Erythroblast (primary cell): ENCODE measurements around the gene GALK1.

Experiments used
- DNase-seq, 2 experiments: peaks; one replicate each; lab custom pipeline; 2025; lab: John Stamatoyannopoulos, UW
- GATA1 ChIP-seq: IDR thresholded peaks from 2 replicates; pipeline ENCODE4 v1.6.1; 2011; ENCODE audit warnings: low read depth, mild to moderate bottlenecking, control low read depth, low read length, moderate library complexity
- POLR2A ChIP-seq: IDR thresholded peaks from 2 replicates; pipeline ENCODE4 v1.6.1; 2011; ENCODE audit warnings: mild to moderate bottlenecking, low read length

GALK1 gene

DNA sequence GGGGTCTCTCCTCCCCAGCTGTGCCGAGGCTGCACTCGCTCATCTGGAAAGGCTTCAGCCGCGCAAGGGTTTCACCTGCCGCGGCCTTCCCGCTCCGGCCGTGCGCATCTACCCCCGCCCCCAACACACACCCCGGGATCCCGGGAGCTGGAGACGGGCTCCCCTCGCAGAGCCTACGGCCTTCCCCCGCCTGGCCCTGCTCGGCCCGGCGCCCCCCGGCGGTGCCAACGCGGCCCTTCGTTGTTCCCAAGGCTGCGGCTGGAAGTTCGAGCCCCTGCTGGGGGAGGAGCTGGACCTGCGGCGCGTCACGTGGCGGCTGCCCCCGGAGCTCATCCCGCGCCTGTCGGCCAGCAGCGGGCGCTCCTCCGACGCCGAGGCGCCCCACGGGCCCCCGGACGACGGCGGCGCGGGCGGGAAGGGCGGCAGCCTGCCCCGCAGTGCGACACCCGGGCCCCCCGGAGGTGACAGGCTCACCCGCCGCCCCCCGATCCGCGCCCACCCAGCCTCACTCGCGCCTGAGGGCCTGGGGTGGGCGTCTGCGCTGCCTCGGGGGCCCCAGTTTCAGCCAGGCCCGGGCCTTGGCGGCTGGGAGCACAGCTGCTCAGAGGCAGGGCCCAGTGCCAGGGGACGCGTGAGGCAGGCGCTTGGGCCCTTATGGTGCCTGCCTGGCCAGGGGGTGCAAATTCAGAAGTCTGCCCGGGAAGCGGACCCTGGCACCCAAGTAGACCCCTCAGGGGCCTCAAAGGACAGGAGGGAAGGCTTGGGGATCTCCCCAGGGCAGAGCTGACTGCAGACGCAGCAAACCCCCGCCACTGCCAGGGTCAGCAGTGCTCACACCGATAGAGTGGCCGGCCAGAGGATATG lies 11.2 kb downstream of the GALK1 start:
- peak; percentile 83 to 87 for DNase-seq
- TF ChIP-seq GATA1 (no peak), POLR2A (no peak)

DNA sequence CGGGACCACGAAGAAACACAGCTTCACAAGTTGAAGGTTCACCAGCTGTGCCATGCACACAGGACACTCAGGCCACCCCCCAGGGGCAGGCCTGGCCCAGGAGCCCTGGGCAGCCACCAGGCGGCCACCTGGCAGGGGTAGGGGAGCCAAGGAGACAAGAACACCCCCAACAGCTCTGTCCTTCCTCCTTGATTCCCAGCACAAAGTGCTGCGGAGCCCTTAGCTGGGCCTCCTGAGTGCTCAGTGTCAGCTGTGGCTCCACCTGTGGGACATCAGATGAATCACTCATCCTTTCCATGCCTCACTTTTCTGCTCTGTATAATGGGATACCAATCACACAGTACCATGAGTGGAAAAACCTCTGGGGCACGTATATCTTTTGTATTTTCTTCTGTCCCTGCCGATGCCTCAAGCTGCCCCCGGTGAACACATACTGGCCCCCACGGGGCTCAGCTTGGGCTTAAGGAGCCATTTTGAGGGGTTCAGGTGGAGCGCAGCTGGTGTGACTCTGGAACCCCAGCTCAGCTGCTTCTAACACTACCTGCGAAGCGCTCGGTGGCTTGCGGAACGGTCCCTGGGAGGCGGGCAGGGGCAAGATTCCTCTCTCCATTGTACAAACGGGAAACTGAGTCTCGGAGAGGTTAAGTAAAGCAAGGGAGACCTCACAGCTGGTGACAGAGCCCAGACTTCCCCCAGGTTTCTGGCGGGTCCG lies 12.0 kb downstream of the GALK1 start:
- TF ChIP-seq GATA1 (no peak), POLR2A (no peak)
- no peak for DNase-seq

- no peak for DNase-seq
- no peak for TF ChIP-seq GATA1
- TF ChIP-seq POLR2A = no peak
Measured at GRCh38 chr17:75752405-75752709, 12.6 kb downstream of the GALK1 start.

- DNase-seq = no peak
Measured at GRCh38 chr17:75751676-75752404, 13.2 kb downstream of the GALK1 start.

DNA sequence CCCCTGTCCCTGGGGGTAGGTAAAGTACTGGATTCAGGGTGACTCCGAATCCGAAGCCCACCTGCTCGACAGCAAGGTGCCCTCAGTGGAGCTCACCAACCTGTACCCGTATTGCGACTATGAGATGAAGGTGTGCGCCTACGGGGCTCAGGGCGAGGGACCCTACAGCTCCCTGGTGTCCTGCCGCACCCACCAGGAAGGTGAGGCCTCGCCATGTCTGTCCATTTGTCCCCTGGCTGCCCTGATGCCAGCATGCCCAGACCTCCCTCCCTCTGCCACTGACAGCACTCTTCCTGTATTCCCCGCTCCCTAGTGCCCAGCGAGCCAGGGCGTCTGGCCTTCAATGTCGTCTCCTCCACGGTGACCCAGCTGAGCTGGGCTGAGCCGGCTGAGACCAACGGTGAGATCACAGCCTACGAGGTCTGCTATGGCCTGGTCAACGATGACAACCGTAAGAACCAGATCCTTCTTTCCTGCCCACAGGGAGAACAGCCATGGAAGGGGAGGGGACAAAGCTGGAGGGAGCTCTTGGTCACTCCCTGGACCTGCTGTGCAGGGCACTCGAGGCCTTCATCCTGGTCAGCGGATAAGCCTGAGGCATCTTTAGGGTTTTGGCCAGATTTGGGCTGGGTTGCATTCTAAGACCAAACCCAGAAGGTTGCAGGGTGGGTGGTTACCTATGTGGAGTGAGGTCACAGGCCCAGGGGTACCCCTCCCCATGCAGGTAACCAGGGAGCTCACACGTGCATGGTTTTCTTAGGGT lies 14.2 kb downstream of the GALK1 start:
- no peak for DNase-seq
- no peak for TF ChIP-seq POLR2A
- no peak for TF ChIP-seq GATA1

More at GRCh38 chr17:75751676-75752404, 13.2 kb downstream of the GALK1 start:
- TF ChIP-seq POLR2A (no peak), GATA1 (no peak)

GRCh38 chr17:75749545-75750389 lies 15.2 kb downstream of the GALK1 start:
- DNase-seq = peak; percentile 79 to 92
- TF ChIP-seq POLR2A (no peak), GATA1 (no peak)

- TF ChIP-seq GATA1 (no peak), POLR2A (no peak)
- no peak for DNase-seq
Measured at GRCh38 chr17:75748706-75749105, 16.3 kb downstream of the GALK1 start.

- no peak for TF ChIP-seq GATA1
- no peak for TF ChIP-seq POLR2A
- DNase-seq = no peak
Measured at GRCh38 chr17:75743625-75744206, 21.3 kb downstream of the GALK1 start.

DNA sequence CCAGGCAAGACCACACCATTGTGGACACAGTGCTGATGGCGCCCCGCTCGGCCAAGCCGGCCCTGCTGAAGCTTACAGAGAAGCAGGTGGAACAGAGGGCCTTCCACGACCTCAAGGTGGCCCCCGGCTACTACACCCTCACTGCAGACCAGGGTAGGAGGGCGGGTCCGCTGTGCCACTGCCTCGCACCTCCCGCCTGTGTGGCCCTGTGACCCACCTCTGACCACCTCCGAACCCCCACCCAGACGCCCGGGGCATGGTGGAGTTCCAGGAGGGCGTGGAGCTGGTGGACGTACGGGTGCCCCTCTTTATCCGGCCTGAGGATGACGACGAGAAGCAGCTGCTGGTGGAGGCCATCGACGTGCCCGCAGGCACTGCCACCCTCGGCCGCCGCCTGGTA lies 22.7 kb downstream of the GALK1 start:
- no peak for TF ChIP-seq GATA1
- no peak for TF ChIP-seq POLR2A
- no peak for DNase-seq

- no peak for DNase-seq
- no peak for TF ChIP-seq POLR2A
- TF ChIP-seq GATA1 = no peak
Measured at GRCh38 chr17:75740631-75741077, 24.3 kb downstream of the GALK1 start.

DNA sequence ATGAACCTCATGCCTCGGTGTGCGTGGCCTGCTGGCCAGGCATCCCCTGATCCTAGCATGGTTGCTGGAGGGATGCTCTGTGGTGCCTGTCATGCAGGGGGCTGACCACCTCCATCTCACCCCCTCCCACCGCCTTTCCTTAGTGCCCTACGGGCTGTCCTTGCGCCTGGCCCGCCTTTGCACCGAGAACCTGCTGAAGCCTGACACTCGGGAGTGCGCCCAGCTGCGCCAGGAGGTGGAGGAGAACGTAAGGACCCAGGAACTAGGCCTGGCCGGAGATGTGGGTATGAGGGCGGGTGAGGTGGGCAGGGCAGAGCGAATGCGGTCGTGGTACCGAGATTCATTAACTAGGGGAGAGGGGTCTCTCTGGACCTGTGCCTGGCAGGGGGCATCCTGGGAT lies 24.8 kb downstream of the GALK1 start:
- no peak for TF ChIP-seq GATA1
- no peak for TF ChIP-seq POLR2A
- no peak for DNase-seq

- TF ChIP-seq POLR2A = no peak
- TF ChIP-seq GATA1 = no peak
- no peak for DNase-seq
Measured at GRCh38 chr17:75739801-75740200, 25.2 kb downstream of the GALK1 start.

- no peak for TF ChIP-seq POLR2A
- no peak for TF ChIP-seq GATA1
- no peak for DNase-seq
Measured at GRCh38 chr17:75739174-75739573, 25.8 kb downstream of the GALK1 start.
